Measurements from ENCODE around the gene MON1A. TPM values are rescaled to one million over a fixed set of nuclear protein-coding genes. Genes with fewer than 3 reads are reported as not detected.

Gene MON1A
- total and polyA plus RNA-seq, 10 of the 15 experiments (the other 5 are each of a cell fraction or from before 2014, with no cell fraction given), result 1.3 to 10.5 (median 7.7) TPM

GRCh38 chr3:49928481-49929017 lies 1.1 kb downstream of the MON1A start (continued):
- no peak for TF ChIP-seq ZBTB11 (CRISPR knock-in tag; IDR thresholded peaks at IDR 0.05)
- no peak for TF ChIP-seq ZNF384 (IDR thresholded peaks at IDR 0.05; ENCODE audit: borderline replicate concordance, low read depth, low read length)

- no peak overlapping the region for H3K4me3 ChIP-seq
- no peak overlapping the region for H3K4me2 ChIP-seq (ENCODE audit: control insufficient read depth, insufficient read depth)
- no peaks in the 10 kb centered on the region for H4K20me1 ChIP-seq (ENCODE audit: control insufficient read depth, insufficient read depth)
- no peak overlapping the region for H3K27ac ChIP-seq (ENCODE audit: control insufficient read depth, insufficient read depth)
- in situ Hi-C loops (cut with MboI) (no loop called here), intact Hi-C loops (cut with micrococcal nuclease; ENCODE audit: unreplicated experiment) (no loop called here)
- H3K4me1 ChIP-seq (ENCODE audit: control insufficient read depth, insufficient read depth, low read length), result no peaks in the 10 kb centered on the region; the same call in 1 of the 2 replicates
- DNase-seq (ENCODE audit: low read depth, low spot score) (no peak), ATAC-seq (no peak), FAIRE-seq (no peak)
- BruUV-seq (replicated peaks), result no TSS peak
- H3K36me3 ChIP-seq (ENCODE audit: control insufficient read depth in 2 of 2, insufficient read depth in 2 of 2, low read length in 1 of 2), result no peaks in the 10 kb centered on the region
- no peaks in the 10 kb centered on the region for H3K27me3 ChIP-seq (replicated peaks in 1 of 2; ENCODE audit: control insufficient read depth in 2 of 2, insufficient read depth in 2 of 2, low read length in 1 of 2)
- WGBS (ENCODE audit: insufficient coverage, insufficient replicate concordance, low lambda C conversion rate, missing lambda C conversion rate), result 97% methylated on average over 5 of the region's 5 CpGs
- no peak overlapping the region for H3K9ac ChIP-seq (ENCODE audit: control insufficient read depth, insufficient read depth, low read length)
- H2AFZ ChIP-seq (ENCODE audit: control insufficient read depth, low read depth, low read length), result no peak overlapping the region
- H3K79me2 ChIP-seq (ENCODE audit: control insufficient read depth, insufficient read depth, low read length), result no peaks in the 10 kb centered on the region
- RAD21 ChIA-PET (ENCODE audit: unreplicated experiment), result interaction anchor here (1.0 kb wide), 2 partner anchors 12 to 88 kb away, joined by 3 read pairs; partner anchors contain the start of gene RBM6
- H3K9me3 ChIP-seq (replicated peaks; ENCODE audit: control insufficient read depth, insufficient read depth, low read length), result no peaks in the 10 kb centered on the region
- SMC1A ChIA-PET (ENCODE audit: uncharacterized antibody, unreplicated experiment), result interaction anchor here (0.6 to 0.8 kb wide), 2 partner anchors 50 to 103 kb away, joined by 3 read pairs; no protein-coding TSS in a partner anchor
- CTCF ChIA-PET, result interaction anchor here (0.6 to 2.6 kb wide), 7 partner anchors 8 to 140 kb away, joined by 3 to 6 read pairs (median 3); no protein-coding TSS in a partner anchor
- POLR2A ChIA-PET, result interaction anchor here (0.6 to 1.9 kb wide), 3 partner anchors 8 to 22 kb away, joined by 3 to 5 read pairs (median 3); no protein-coding TSS in a partner anchor
- TF ChIP-seq DPF2 (IDR thresholded peaks at IDR 0.05), result no peak
- TF ChIP-seq STAT1 (conservative IDR thresholded peaks at IDR 0.05), result no peak
- TF ChIP-seq SIX5 (IDR thresholded peaks at IDR 0.05; ENCODE audit: low read depth, low read length, severe bottlenecking), result no peak
- TF ChIP-seq KLF5 (IDR thresholded peaks at IDR 0.05; ENCODE audit: partially characterized antibody), result no peak
- TF ChIP-seq SRF (IDR thresholded peaks at IDR 0.05; ENCODE audit: low read depth in 2 of 2, low read length in 2 of 2), result no peak
- TF ChIP-seq ATF3 (IDR thresholded peaks at IDR 0.05; ENCODE audit: borderline replicate concordance, extremely low read depth, low read depth, low read length), result no peak
- no peak for TF ChIP-seq CHD1 (IDR thresholded peaks at IDR 0.05; ENCODE audit: low read depth, low read length)
- TF ChIP-seq NFXL1 (IDR thresholded peaks at IDR 0.05; ENCODE audit: borderline replicate concordance), result no peak
- TF ChIP-seq RCOR1 (conservative IDR thresholded peaks at IDR 0.05; ENCODE audit: low read depth, low read length), result no peak
- TF ChIP-seq MEF2B (IDR thresholded peaks at IDR 0.05; ENCODE audit: partially characterized antibody, poor library complexity, severe bottlenecking), result no peak
- TF ChIP-seq SMAD1 (IDR thresholded peaks at IDR 0.05; ENCODE audit: low read depth, partially characterized antibody), result no peak
- no peak for TF ChIP-seq RELA (IDR thresholded peaks at IDR 0.05; ENCODE audit: borderline replicate concordance, partially characterized antibody)
- TF ChIP-seq TCF3 (IDR thresholded peaks at IDR 0.05; ENCODE audit: borderline replicate concordance, insufficient read depth, low read depth, low read length), result no peak
- TF ChIP-seq SP1 (IDR thresholded peaks at IDR 0.05; ENCODE audit: low read depth, low read length), result no peak
- no peak for TF ChIP-seq SMAD5 (IDR thresholded peaks at IDR 0.05; ENCODE audit: low read depth)
- TF ChIP-seq PBX3 (IDR thresholded peaks at IDR 0.05; ENCODE audit: insufficient replicate concordance, low read depth, low read length), result no peak
- TF ChIP-seq CBFB (IDR thresholded peaks at IDR 0.05; ENCODE audit: low read depth), result no peak
These were observed 1.8 kb downstream of the MON1A start for GRCh38 chr3:49927798-49928197.
